Activated CD4-positive, CD25-positive, alpha-beta regulatory T cell (primary cell): ENCODE data around the gene HLA-DPA1.

Experiments
- DNase-seq, 4 experiments: peaks; one replicate each; lab custom pipeline; 2025; lab: John Stamatoyannopoulos, UW

Gene HLA-DPA1

DNA sequence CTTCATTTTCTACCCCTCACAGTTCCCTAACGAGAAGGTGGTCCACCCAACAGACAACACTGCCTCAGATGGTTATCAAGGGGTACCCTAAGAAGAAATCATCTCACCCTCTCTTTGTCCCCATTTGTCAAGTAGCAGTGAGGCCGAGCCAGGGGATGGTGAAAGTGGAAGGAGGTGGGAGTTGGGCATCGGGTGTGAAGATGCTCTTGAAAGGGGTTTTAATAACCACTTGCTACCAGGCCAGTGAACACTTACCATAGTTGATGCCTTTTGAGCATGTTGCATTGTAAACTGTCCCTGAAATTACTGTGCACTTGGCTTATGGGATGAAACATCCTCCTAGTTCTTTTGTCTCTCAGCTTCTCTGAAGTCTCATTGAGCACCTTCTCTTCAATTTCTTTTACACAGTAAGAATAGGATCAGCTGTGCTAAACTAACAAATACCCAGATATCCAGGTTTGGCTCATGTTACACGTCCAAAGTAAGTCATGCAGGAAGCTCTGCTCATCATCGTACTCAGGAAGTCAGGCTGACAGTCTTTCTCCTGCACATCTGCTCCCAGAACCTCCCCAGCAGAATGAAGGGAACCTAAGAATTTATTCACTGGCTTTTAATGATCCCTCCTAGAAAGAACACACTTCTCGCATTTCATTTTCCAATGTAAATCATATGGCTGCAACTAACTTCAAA, 15.6 kb upstream of the HLA-DPA1 start:
- DNase-seq: no peak

DNA sequence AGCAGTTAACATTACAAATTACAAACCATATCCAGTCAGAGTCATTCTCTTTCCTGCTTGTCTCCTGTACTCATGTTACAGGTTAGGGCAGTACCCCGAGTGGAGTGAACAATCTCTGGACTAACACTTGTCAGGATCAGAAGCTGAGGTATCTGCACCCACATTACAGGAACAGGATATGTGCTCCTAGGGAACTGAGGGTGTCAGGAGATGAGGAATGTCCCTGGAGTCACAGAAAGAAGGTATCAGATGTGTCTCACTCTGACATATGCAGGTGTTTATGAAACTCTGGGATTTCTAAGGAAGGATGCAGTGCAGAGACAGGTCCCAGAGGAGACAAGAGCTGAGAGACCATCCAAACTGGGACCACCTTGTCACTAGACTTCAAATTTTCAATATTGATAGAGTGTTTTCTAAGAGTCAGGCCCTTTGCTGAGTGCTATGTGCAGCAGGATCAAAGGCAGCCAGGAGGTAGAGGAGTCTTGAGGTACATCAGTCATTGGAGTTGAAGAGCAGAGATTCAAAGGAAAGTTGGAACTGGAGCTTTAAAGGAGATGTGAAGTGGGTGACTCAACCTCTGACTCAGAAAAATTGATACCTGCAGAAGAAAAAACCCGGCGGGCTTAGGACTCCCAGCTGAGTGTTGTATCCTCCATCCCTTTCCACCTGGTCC, 14.9 kb upstream of the HLA-DPA1 start:
- DNase-seq: no peak

DNA sequence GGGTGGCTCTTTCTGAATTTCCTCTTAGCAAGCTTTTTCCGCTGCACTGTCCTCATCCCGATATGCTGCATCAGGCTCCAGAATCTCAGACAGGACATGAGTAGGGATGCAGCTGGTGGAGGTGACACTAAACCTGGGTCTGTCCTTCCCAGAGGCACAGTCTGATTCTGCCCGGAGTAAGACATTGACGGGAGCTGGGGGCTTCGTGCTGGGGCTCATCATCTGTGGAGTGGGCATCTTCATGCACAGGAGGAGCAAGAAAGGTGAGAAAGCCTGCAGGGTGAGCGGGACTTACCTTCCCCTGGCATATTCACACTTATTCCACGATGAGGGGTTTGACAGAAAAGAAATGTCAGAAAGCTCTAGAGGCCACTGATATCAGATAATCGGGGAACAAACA, 12.2 kb upstream of the HLA-DPA1 start:
- DNase-seq: no peak

DNA sequence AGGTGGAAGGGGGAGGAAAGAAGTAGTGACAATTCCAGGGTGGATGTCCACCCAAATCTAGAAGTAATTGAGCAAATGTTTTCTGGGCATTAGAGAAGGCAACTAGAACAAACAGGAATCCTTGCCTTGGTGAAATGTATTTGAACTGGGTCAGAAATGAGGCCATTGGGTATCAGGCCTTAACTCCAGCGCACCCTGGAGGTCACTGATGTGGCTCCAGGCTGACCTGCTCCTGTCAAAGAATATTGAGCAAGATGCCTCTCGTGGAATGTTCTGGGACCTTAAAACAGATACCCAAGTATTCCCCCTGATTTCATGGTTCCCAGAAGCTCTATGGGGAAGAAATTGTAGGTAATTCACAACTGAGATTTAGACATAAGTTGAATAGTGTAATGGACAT, 9.3 kb upstream of the HLA-DPA1 start:
- no peak for DNase-seq

DNA sequence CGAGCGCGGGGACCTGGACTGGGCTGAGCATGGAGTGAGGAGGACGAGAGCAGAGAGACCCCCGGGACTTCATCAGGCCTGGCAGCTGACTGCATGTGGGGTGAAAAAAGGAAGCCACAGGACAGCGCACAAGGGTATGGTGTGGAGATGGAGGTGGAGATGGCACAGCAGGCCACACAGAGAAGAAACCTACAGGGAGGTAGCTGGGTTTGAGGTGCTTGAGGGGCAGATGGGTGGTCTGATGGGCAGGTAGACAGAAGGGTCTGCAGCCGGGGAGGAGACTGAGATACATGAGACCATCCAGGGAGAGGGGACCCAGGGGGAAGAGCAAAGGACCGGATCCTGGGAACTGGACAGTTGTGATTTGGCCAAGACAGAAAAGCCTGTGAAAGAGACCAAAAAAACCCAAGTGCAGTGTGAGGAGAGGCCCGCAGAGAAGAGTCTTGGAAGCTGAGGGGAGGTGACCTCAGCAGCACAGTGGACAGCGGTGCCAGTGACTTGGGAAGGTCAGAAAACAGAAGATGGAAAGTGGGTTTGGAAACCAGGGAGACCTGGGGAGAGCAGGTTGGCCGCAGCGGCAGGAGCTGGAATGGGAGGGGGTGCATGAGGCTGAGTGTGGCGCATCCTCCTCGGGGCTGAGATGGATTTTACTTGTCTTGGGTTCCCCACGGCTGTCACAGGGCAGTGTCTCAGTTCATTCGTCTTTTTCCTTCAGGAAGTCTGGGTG, 7.8 kb upstream of the HLA-DPA1 start:
- DNase-seq: no peak

DNA sequence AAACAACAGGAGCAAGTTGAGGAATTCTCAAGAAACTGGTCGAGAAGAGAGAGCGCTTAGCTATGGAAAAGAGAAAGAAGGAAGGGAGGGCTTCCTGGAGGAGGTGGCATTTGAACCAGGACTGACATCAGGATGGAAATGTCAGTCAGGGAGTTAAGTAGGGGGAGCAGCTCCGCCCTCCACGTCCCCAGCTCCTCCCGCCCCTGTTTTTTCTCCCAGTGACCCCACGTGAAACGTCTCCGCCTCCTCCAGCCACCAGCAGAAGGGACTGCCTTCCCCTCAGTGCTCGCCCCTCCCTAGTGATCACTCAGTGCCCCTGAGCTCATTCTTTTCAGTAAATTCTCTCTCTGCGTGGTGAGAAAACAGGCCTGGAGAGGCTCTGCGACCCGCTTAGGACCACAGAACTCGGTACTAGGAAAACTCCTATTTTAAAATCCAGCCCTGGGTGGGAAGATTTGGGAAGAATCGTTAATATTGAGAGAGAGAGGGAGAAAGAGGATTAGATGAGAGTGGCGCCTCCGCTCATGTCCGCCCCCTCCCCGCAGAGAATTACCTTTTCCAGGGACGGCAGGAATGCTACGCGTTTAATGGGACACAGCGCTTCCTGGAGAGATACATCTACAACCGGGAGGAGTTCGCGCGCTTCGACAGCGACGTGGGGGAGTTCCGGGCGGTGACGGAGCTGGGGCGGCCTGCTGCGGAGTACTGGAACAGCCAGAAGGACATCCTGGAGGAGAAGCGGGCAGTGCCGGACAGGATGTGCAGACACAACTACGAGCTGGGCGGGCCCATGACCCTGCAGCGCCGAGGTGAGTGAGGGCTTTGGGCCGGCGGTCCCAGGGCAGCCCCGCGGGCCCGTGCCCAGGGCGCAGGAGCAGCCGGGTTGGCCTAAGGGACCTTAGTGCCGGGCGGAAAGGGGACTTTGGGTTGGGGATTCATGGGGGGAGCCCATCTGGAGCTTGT, 7.0 kb upstream of the HLA-DPA1 start:
- no peak for DNase-seq

DNA sequence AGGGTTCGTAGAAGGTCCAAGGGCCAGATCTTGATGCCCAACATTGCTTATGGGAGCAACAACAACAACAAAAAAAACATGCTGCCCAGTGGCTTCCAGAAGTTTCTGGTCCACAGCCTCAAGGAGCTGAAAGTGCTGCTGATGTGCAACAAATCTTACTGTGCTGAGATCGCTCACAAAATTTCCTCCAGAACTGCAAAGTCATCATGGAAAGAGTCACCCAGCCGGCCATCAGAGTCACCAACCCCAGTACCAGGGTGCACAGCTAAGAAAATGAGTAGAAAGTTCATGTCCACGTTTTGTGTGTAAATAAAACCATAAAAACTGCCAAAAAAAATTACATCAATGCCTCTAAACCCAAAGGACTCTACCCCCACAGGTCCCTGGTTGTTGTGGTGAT, 6.1 kb upstream of the HLA-DPA1 start:
- DNase-seq: no peak

DNA sequence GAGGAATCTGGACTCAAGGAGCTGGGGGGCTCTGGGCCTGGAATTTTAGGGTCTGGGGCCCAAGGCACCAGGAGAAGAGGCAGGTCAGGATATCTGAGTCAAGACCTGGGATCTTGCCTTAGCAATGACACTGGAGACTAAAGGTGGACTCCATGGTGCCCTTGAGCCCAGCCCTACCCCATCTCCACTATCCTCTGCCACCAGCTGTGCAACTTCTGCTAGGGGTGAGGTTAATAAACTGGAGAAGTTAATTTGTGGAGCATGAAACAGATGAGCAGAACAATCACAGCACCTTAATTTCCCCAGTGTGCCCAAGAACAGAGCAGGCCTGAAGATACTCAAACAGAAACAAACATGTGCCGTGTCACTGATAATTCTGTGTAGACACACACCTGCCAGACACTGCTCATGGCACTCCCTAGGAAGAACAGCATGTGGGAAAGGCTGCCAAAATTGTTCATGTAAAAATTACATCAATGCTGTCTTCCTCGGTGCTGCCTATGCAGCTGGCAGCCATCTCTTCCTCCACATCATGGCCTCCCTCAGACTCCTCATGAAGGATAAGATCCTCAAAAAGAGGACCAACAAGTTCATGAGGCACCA, 5.6 kb upstream of the HLA-DPA1 start:
- DNase-seq: no peak

DNA sequence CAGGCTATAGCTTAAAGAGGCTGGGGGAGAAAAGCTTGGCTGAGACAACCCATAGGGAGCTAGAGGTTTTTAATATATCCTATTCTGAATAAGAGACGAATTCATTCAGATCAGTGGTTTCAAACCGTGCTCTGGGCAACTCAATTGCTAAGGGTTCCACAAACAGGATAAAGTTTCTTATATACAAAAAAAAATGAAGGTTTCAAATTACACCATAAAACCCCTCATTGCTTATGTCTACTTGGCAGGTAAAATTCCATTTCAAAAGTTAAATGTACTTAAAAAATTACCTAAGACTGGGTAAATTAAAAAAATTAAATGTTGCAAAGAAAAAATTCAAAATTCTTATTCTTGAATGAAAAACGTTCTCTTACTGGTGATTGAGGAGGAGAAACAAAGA, 5.0 kb upstream of the HLA-DPA1 start:
- DNase-seq: no peak

DNA sequence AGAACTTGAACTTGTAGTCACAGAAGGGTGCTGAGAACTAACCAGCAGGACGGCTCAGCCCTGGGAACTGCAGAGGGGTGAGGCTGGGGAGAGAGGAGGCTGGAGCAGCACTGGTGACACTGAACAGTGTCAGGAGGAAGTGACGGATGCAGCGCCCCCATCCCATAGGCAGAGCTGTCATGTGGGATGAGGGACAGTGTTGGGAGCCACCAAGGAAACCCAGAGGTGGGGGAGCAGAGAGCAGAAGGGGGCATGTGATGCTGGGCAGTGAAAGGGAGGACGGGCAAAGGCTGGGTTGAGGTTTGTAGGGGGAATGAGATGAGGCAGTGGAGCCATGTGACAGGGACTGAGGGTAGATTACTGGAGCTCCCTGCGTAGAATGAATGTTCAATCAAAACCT, 4.5 kb upstream of the HLA-DPA1 start:
- no peak for DNase-seq

DNA sequence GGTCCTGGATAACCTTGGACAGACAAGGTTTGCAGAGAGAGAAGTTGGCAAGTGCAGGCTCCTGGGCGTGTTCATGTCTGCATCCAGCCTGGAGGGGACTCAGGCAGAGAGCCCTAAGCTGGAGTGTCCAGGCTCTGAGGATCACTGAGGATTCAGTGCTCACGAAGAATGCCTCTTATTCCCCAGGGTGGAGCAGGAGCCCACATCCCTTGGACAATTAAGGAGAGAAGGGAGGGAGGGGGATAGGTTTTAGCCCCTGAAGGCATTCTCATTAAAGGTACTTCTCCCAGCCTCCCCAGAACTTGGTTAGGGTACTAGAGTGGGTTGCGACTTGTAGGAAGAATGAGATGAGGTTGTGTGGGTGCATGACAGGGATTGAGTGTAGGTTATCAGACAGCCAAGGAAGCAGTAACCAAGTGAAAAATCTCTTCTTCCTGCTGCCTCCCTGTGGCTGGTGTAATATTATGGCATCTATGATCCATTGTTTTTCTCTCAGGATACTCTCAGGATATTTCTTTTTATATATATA, 3.0 kb upstream of the HLA-DPA1 start:
- no peak for DNase-seq

DNA sequence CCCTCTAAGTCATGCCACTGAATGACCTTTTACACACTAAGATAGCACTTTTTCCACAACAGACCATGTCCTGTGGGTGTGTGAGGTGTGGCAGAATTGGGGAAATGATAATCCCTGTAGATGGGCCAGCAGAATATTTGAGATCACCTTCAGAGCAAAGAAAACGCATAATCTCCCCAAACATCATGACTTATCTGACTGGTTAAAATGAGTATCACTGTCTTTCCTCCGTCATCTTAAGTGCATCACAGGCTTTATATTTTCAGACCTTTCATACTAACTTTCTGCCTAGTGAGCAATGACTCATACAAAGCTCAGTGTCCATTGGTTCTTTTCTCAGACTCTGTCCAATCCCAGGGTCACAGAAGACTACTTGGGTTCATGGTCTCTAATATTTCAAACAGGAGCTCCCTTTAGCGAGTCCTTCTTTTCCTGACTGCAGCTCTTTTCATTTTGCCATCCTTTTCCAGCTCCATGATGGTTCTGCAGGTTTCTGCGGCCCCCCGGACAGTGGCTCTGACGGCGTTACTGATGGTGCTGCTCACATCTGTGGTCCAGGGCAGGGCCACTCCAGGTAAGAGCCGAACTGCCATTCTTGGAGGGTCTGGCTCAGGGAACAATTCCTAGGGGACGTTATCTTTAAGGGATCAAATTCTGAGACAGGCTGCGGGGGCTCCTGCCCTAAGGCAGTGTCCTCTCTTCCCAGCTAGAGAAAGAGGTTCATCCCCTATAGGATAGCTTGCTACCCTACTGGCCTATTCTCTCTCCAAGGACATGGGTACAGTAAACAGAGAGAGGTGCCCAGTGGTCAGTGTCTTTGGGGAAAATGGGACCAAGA, 2.3 kb upstream of the HLA-DPA1 start, which contains the start of gene HLA-DPB1:
TSS of gene HLA-DPB1 (plus strand) at position 423 of the 838 bp plus-strand sequence. CDS start at position 475, 52 bp downstream.
- no peak for DNase-seq

DNA sequence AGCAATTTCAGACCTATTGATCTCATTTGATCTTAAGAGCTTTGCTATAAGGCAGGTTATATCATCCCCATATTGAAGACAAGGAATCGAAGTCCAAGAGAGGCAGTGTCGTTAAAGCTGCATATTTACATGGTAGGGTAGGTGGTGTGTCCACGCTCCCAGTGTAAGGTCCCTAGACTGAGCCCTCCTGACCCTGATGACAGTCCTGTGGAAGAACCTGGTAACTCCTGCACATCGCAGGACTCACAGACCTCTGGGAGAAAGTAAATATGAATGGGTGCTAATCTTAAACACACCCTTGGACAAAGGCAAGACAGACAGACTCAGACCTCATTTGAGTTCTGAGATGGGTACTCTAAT, 1.7 kb upstream of the HLA-DPA1 start:
- DNase-seq: no peak

DNA sequence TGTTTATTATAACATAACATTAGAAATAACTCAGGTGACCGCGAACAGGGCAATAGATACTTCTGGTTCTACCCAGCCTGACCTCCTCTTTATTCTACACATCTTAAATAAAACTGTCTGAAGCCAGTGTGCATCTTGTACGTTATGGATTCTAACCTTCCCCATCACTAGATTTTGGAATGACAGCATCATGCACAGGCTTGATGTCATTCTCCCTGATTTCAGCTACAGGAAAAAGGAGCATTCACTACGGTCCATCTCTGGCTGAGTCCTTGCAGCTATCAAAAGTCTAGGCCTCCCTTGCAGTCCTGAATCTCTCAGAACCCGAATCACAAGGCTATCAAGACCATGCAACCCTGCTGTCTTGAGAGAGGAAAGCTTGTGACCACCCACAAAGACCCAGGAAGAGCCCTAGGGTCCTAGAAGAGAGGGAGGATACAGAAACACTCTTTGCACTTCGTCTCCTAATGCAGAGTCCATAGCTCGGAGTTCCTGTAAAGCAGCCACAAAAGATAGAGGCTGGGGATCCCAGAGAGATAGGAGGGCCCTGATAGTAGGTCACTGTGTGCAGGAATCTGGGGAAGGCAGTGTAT, 845 bp downstream of the HLA-DPA1 start:
- no peak for DNase-seq

DNA sequence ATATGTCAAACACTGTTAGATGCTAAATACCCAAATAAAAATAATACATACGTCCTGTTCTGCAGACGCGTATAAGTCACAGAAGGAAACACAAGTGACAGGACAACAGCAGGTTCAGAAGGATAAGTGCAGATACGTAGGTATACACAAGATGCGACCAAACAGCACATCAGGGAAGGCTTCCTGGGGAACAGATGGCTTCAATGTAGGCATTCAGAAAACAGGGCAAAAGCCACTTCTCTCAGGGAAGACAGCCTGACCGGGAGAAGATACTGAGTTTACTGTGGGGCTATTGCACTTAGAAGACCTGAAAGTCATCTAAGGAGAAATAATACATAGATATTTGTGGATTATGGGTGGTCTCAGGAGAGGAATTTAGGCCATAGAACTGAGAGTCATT, 1.9 kb downstream of the HLA-DPA1 start:
- DNase-seq: no peak

DNA sequence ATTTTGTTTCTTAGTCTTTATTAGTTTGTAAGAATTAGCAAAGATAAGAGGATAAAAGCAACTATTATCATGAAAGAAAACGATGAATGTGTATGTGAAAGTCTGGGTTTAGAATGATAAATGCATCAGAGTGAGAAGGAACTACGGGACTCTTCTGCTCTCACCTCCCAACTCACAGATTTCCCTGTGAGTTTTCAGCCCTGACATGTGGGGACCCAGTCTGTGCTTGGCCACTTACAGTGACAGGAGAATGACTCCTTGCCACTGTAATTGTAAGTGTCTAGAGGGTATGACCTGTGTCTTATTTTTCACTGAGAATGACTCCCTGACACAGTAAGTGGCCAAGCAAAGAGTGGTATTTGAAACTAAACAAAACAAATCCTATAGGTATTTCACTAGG, 2.5 kb downstream of the HLA-DPA1 start:
- DNase-seq: no peak

DNA sequence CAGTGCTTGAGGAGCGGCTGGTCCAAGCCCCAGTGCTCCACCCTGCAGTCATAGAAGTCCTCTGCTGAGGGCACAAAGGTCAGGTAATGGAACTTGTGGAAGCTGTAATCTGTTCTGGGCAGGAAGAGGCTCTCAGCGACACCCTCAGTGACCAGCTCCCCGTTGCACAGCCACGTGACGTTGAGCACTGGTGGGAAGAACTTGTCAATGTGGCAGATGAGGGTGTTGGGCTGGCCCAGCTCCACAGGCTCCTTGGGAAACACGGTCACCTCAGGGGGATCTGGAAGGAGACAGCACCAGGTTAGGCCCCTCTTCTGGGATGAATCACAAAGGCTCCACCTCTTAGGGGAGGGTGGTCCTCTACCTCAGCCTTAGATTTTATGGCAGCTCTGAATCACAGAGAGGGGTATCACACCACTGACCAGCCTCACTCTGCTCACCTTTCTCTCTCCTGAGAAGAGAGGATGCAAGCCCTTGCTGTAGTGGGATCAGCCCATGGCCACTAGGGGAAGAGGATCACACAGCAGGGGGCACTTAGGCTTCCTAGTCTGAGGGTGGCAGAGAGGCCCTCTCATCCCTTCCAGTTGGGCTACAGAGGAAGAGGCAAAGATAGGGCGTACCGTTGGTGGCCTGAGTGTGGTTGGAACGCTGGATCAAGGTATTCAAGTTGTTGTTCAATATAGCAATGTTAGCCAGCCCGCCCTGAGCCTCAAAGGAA, 4.3 kb downstream of the HLA-DPA1 start:
- no peak for DNase-seq

DNA sequence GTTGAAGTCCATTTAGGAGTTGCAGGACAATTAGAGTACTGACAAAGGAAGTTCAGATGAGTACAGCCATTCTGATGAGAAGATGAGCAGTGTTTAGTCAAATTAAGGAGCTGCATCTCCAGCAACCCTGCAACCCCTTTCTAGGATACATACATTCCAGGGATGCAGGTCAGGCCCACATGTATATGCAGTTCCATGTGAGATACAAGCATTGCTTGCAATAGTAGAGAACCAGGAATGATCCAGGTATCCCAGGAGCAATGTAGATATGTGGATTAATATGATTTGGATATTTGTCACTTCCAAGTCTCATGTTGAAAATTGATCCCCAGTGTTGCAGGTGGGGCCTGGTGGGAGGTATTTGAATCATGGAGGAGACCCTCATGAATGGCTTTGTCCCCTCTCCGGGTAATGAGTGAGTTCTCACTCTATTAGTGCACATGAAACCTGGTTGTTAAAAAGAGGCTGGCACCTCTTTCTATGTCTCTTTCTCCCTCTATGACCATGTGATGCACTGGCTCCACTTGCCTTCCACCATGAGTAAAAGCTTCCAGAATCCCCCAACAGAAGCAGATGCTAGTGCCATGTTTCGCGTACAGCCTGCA, 6.4 kb downstream of the HLA-DPA1 start:
- no peak for DNase-seq

DNA sequence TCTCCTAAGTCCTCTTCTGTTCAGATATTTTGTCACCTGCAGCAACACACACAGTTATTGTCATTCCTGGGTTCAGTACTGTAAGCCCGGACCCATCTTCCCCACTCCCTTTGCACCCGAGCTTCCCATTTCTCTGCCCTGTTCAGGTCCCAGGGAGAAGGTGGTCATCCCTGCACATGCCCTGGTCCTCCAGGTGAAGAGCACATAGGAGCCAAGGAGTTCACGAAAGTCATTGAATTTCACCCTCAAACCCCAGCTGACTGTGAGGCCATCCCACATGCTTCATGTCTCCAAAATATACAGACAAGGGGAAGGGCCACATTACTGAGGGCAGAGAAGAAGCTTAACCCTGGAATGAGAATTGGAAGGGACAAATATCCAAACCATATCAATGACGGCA, 8.1 kb downstream of the HLA-DPA1 start:
- DNase-seq: no peak
